Measurements from ENCODE around the gene FRG1.
"Not testable (repeated sequence)": the region's sequence is repeated elsewhere in the genome, so short reads cannot be mapped to it uniquely, and the experiment has no call there.

- TF ChIP-seq CTCF (IDR thresholded peaks at IDR 0.05) = peak in 5 of 6 experiments; percentile 39 to 62 (median 60)
- TF ChIP-seq POLR2A (IDR thresholded peaks at IDR 0.05) = not testable (repeated sequence)
Measured at GRCh38 chr4:189904420-189905027, 36.1 kb upstream of the FRG1 start.

Measured in Peyer's patch (tissue), 4 donors.